Activated CD4-positive, alpha-beta T cell treated with anti-CD3 and anti-CD28 coated beads, Interleukin-2, amount 50 U/mL, for 16 hours (primary cell): ENCODE results near the gene PCDHA1.
"Not testable (repeated sequence)": the region's sequence is repeated elsewhere in the genome, so short reads cannot be mapped to it uniquely, and the experiment has no call there.

Experiments
- DNase-seq: peaks from one replicate; pipeline ENCODE4 v3.0.0-alpha.2; 2020

Gene PCDHA1

DNA sequence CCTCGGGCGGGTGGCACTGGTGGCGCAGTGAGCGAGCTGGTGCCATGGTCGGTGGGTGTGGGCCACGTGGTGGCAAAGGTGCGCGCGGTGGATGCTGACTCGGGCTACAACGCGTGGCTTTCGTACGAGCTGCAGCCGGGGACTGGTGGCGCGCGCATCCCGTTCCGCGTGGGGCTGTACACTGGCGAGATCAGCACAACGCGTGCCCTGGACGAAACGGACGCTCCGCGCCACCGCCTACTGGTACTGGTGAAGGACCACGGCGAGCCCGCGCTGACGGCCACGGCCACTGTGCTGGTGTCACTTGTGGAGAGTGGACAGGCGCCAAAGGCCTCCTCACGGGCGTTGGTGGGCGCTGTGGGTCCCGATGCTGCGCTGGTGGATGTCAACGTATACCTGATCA is 22.9 kb downstream of the PCDHA1 start:
- DNase-seq: no peak

DNA sequence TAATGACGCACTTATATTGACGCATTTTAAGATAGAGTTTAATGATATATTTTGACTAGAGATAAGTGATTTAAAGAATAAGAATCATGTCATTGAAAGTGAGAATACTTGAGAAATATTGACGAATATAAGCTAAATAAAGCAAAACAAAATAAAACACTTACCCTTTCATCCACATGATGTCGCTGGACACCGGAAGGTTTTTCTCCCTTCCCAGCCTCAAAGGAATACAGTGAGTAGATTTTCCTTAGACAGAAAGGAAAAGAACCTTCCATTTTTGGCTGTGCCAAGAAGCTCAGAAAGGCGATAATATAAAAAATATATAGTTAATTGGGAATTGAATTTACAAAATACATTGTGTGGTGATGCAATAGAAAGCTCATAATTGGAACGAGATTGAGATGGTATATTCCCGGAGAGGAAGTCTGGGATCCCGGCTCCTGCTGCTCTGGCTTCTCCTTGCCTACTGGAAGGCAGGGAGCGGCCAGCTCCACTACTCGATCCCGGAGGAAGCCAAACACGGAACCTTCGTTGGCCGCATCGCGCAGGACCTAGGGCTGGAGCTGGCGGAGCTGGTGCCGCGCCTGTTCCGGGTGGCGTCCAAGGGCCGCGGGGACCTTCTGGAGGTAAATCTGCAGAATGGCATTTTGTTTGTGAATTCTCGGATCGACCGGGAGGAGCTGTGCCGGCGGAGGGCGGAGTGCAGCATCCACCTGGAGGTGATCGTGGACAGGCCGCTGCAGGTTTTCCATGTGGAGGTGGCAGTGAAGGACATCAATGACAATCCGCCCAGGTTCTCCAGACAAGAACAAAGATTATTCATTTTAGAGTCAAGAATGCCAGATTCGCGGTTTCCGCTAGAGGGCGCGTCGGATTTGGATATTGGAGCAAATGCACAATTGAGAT is 35.7 kb downstream of the PCDHA1 start, which contains the start of gene PCDHA5:
Gene PCDHA5, plus strand, starts transcription at position 239 of the 906 bp plus-strand sequence.
- peak; percentile 23 for DNase-seq

DNA sequence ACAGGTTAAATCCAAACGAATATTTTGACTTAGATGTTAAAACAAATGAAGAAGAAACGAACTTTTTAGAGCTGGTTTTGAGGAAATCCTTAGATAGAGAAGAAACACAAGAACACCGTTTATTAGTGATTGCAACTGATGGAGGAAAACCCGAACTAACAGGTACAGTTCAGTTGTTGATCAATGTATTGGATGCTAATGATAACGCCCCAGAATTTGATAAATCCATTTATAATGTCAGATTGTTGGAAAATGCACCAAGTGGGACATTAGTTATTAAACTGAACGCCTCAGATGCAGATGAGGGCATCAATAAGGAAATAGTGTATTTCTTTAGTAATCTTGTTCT is 36.3 kb downstream of the PCDHA1 start:
- no peak for DNase-seq

DNA sequence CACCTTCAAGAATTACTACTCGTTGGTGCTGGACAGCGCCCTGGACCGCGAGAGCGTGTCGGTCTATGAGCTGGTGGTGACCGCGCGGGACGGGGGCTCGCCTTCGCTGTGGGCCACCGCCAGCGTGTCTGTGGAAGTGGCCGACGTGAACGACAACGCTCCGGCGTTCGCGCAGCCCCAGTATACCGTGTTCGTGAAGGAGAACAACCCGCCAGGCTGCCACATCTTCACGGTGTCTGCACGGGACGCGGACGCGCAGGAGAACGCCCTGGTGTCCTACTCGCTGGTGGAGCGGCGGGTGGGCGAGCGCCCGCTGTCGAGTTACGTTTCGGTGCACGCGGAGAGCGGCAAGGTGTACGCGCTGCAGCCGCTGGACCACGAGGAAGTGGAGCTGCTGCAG is 37.0 kb downstream of the PCDHA1 start:
- not testable (repeated sequence) for DNase-seq

DNA sequence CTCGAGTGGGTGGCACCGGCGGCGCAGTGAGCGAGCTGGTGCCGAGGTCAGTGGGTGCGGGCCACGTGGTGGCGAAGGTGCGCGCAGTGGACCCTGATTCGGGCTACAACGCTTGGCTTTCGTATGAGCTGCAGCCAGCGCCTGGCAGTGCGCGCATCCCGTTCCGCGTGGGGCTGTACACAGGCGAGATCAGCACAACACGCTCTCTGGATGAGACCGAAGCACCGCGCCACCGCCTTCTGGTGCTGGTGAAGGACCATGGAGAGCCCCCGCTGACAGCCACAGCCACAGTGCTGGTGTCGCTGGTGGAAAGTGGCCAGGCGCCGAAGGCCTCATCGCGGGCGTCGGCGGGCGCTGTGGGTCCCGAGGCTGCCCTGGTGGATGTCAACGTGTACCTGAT is 37.5 kb downstream of the PCDHA1 start:
- DNase-seq: no peak

DNA sequence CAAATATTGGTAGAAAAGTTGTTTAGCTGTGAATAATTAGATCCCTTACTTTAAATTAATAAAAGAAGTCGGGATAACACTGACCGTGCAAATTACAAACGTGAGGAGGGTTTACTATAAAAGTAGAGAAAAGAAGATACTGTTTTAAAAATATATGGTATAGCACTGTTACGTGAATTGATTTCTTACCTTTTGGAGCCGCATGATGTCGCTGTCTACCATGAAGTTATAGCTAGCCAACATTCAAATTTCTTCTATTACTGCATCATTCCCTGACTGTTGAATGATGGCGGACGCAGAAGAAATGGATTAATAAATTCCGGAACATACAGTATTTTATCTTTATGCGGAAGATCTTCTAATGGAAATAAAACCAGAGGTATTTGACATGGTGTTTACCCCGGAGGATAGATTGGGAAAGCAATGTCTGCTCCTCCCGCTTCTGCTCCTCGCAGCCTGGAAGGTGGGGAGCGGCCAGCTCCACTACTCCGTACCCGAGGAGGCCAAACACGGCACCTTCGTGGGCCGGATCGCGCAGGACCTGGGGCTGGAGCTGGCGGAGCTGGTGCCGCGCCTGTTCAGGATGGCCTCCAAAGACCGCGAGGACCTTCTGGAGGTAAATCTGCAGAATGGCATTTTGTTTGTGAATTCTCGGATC is 41.9 kb downstream of the PCDHA1 start, which contains the start of gene PCDHA6:
Gene PCDHA6, plus strand, starts transcription at position 257 of the 658 bp plus-strand sequence. Its CDS starts 132 bp downstream, at position 389.
- DNase-seq: no peak

DNA sequence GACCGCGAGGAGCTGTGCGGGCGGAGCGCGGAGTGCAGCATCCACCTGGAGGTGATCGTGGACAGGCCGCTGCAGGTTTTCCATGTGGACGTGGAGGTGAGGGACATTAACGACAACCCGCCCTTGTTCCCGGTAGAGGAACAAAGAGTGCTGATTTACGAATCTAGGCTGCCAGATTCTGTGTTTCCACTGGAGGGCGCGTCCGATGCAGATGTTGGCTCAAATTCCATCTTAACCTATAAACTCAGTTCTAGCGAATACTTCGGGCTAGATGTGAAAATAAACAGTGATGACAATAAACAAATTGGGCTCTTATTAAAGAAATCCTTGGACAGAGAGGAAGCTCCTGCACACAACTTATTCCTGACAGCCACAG is 42.4 kb downstream of the PCDHA1 start:
- DNase-seq: no peak

DNA sequence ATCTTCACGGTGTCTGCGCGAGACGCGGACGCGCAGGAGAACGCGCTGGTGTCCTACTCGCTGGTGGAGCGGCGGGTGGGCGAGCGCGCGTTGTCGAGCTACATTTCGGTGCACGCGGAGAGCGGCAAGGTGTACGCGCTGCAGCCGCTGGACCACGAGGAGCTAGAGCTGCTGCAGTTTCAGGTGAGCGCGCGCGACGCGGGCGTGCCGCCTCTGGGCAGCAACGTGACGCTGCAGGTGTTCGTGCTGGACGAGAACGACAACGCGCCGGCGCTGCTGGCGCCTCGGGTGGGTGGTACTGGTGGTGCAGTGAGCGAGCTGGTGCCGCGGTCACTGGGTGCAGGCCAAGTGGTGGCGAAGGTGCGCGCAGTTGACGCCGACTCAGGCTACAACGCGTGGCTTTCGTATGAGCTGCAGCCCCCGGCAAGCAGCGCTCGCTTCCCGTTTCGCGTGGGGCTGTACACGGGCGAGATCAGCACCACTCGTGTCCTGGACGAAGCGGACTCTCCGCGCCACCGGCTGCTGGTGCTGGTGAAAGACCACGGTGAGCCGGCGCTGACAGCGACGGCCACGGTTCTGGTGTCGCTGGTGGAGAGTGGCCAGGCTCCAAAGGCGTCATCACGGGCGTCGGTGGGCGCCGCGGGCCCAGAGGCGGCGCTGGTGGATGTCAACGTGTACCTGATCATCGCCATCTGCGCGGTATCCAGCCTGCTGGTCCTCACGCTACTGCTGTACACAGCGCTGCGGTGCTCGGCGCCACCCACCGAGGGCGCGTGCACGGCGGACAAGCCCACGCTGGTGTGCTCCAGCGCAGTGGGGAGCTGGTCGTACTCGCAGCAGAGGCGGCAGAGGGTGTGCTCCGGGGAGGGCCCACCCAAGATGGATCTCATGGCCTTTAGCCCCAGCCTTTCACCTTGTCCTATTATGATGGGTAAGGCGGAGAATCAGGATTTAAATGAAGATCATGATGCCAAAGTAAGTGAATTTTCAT is 43.9 kb downstream of the PCDHA1 start:
- not testable (repeated sequence) for DNase-seq

DNA sequence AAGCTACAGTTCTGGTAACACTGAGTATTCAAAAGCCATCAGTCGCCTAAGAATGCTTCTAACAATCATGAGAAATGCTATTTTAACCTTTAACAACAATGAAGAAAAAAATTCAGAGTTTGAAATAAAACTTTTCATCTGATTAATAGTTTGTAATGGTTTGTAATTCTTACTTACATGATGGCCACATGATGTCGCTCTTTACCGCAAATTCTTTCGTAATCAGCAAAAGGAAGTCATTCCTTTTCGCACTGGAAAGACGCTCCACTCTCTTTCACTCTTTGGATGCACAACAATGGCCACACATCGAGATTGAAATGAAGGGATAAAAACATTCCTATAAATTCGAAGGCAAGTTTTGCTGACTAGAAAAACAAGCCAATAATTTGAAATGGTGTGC is 48.1 kb downstream of the PCDHA1 start, which contains the start of gene PCDHA7:
Gene PCDHA7, plus strand, starts transcription at position 277 of the 400 bp plus-strand sequence. Its CDS starts 115 bp downstream, at position 392.
- DNase-seq: no peak

DNA sequence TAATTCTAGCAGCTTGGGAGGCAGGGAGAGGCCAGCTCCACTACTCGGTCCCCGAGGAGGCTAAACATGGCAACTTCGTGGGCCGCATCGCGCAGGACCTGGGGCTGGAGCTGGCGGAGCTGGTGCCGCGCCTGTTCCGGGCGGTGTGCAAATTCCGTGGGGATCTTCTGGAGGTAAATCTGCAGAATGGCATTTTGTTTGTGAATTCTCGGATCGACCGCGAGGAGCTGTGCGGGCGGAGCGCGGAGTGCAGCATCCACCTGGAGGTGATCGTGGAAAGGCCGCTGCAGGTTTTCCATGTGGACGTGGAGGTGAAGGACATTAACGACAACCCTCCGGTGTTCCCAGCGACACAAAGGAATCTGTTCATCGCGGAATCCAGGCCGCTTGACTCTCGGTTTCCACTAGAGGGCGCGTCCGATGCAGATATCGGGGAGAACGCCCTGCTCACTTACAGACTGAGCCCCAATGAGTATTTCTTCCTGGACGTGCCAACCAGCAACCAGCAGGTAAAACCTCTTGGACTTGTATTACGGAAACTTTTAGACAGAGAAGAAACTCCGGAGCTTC is 48.6 kb downstream of the PCDHA1 start:
- not testable (repeated sequence) for DNase-seq

DNA sequence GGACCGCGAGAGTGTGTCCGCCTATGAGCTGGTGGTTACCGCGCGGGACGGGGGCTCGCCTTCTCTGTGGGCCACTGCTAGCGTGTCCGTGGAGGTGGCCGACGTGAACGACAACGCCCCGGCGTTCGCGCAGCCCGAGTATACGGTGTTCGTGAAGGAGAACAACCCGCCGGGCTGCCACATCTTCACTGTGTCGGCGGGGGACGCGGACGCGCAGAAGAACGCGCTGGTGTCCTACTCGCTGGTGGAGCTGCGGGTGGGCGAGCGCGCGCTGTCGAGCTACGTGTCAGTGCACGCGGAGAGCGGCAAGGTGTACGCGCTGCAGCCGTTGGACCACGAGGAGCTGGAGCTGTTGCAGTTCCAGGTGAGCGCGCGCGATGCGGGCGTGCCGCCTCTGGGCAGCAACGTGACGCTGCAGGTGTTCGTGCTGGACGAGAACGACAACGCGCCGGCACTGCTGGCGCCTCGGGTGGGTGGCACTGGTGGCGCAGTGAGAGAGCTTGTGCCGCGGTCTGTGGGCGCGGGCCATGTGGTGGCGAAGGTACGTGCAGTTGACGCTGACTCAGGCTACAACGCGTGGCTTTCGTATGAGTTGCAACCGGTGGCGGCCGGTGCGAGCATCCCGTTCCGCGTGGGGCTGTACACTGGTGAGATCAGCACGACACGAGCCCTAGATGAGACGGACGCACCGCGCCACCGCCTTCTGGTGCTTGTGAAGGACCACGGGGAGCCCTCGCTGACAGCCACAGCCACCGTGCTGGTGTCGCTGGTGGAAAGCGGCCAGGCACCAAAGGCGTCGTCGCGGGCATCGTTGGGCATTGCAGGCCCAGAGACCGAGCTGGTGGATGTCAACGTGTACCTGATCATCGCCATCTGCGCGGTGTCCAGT is 49.9 kb downstream of the PCDHA1 start:
- no peak for DNase-seq

DNA sequence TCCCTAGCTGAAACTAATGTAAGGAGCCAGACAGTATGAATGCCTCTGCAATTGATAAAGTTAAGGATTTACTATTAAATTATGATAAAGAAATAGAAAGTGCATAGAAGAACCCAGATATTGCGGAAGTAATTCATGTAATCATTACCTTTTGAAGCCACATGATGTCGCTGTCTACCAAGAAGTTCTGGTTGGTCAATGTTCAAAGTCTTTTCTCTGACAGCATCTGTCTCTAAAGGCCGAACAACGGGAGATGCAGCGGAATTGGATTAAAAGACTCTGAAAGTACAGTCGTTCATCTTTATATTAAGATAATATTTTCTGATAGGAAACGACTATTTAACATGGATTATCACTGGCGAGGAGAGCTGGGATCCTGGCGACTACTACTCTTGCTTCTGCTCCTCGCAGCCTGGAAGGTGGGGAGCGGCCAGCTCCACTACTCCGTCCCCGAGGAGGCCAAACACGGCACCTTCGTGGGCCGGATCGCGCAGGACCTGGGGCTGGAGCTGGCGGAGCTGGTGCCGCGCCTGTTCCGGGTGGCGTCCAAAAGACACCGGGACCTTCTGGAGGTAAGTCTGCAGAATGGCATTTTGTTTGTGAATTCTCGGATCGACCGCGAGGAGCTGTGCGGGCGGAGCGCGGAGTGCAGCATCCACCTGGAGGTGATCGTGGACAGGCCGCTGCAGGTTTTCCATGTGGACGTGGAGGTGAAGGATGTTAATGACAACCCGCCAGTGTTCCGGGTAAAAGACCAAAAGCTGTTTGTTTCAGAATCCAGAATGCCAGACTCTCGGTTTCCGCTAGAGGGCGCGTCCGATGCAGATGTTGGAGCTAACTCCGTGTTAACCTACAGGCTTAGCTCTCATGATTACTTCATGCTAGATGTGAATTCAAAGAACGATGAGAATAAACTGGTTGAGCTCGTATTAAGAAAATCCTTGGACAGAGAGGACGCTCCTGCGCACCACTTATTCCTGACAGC is 55.3 kb downstream of the PCDHA1 start, which contains the start of gene PCDHA8:
Gene PCDHA8, plus strand, starts transcription at position 210 of the 985 bp plus-strand sequence. Its CDS starts 135 bp downstream, at position 345.
- DNase-seq: peak; percentile 2

DNA sequence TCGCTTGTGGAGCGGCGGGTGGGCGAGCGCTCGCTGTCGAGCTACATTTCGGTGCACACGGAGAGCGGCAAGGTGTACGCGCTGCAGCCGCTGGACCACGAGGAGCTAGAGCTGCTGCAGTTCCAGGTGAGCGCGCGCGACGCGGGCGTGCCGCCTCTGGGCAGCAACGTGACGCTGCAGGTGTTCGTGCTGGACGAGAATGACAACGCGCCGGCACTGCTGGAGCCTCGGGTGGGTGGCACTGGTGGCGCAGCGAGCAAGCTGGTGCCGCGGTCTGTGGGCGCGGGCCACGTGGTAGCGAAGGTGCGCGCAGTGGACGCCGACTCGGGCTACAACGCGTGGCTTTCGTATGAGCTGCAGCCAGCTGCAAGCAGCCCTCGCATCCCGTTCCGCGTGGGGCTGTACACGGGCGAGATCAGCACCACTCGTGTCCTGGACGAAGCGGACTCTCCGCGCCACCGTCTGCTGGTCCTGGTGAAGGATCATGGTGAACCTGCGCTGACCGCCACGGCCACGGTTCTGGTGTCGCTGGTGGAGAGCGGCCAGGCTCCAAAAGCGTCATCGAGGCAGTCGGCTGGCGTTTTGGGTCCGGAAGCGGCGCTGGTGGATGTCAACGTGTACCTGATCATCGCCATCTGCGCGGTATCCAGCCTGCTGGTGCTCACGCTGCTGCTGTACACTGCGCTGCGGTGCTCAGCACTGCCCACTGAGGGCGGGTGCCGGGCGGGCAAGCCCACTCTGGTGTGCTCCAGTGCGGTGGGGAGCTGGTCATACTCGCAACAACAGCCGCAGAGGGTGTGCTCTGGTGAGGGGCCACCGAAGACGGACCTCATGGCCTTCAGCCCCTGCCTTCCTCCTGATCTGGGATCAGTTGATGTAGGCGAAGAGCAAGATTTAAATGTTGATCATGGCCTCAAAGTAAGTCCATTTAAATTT is 57.1 kb downstream of the PCDHA1 start:
- no peak for DNase-seq

DNA sequence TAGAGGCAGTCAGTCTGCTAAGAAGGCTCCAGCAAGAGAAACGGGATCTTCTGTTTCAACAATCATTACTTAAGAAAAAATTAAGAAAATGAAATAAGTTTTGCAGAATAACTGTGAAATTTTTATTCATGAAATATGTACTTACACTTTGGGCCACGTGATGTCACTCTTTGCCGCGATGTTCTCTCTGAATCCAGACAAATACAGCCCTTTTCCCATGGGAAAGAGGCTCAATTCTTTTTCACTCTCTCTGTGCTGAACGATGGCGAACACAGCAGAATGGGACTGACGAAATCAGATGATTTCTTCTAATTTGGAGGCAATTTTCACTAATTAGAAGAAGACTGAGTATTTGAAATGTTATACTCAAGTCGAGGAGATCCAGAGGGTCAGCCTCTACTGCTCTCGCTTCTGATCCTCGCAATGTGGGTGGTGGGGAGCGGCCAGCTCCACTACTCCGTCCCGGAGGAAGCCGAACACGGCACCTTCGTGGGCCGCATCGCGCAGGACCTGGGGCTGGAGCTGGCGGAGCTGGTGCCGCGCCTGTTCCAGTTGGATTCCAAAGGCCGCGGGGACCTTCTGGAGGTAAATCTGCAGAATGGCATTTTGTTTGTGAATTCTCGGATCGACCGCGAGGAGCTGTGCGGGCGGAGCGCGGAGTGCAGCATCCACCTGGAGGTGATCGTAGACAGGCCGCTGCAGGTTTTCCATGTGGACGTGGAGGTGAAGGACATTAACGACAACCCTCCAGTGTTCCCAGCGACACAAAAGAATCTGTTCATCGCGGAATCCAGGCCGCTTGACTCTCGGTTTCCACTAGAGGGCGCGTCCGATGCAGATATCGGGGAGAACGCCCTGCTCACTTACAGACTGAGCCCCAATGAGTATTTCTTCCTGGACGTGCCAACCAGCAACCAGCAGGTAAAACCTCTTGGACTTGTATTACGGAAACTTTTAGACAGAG is 62.5 kb downstream of the PCDHA1 start, which contains the start of gene PCDHA9:
Gene PCDHA9, plus strand, starts transcription at position 244 of the 964 bp plus-strand sequence. Its CDS starts 114 bp downstream, at position 358.
- DNase-seq: not testable (repeated sequence)

DNA sequence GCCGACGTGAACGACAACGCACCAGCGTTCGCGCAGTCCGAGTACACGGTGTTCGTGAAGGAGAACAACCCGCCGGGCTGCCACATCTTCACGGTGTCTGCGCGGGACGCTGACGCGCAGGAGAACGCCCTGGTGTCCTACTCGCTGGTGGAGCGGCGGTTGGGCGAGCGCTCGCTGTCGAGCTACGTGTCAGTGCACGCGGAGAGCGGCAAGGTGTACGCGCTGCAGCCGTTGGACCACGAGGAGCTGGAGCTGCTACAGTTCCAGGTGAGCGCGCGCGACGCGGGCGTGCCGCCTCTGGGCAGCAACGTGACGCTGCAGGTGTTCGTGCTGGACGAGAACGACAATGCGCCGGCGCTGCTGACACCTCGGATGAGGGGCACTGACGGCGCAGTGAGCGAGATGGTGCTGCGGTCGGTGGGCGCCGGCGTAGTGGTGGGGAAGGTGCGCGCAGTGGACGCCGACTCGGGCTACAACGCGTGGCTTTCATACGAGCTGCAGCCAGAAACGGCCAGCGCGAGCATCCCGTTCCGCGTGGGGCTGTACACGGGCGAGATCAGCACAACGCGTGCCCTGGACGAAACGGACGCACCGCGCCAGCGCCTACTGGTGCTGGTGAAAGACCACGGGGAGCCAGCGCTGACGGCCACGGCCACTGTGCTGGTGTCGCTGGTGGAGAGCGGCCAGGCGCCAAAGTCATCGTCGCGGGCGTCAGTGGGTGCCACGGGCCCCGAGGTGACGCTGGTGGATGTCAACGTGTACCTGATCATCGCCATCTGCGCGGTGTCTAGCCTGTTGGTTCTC is 64.1 kb downstream of the PCDHA1 start:
- DNase-seq: not testable (repeated sequence)
